AG04449 (cell line): ENCODE data around the gene DNAI4.

ENCODE experiments used
- CTCF ChIA-PET: fragments of 350-600 bp; formaldehyde crosslinking; extraction: SDS; loops from one replicate; lab custom pipeline; 2021; ENCODE audit warnings: antibody characterized with exemption; lab: Yijun Ruan, JAX
- POLR2A ChIA-PET: fragments of 400-600, 350-600 bp; formaldehyde crosslinking; extraction: SDS; loops from one replicate; lab custom pipeline; 2020; ENCODE audit warnings: antibody characterized with exemption, inconsistent platforms; lab: Yijun Ruan, JAX
- DNase-seq: peaks from one replicate; pipeline ENCODE4 v3.0.0-alpha.2; 2010; ENCODE audit warnings: low read depth, low spot score
- H3K4me3 ChIP-seq: 2 replicates; pipeline ENCODE4 v1.5.1; 2011; ENCODE audit warnings: low read depth, mild to moderate bottlenecking, control low read depth, low read length
- TF ChIP-seq, protein P1 (sequence below): IDR thresholded peaks from one replicate; pipeline ENCODE4 v1.5.1; 2011; ENCODE audit warnings: mild to moderate bottlenecking, moderate library complexity, low read length, control low read depth, inconsistent platforms; ENCODE audit not compliant: insufficient read depth; ENCODE audit errors: missing control alignments

DNAI4 gene

DNA sequence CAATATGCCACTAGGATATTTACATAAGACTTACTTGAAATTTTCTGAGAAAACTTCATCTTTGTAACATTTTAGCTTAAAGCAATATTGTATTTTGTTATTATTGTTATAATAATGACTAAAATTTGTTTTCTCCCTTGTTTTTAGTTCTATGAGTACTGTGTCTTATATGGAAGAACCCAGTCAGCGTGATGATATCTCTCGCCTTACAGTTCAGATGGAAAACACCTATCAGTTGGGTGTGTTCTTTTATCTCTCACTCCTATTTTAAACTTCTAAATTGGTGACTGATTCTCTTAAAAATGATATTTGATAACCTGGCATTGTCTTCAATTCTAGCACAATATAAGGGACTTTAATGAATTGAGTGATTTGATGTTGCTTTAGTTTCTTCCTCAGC, 154.4 kb downstream of the DNAI4 start:
- no peak for DNase-seq
- TF ChIP-seq, protein P1, sequence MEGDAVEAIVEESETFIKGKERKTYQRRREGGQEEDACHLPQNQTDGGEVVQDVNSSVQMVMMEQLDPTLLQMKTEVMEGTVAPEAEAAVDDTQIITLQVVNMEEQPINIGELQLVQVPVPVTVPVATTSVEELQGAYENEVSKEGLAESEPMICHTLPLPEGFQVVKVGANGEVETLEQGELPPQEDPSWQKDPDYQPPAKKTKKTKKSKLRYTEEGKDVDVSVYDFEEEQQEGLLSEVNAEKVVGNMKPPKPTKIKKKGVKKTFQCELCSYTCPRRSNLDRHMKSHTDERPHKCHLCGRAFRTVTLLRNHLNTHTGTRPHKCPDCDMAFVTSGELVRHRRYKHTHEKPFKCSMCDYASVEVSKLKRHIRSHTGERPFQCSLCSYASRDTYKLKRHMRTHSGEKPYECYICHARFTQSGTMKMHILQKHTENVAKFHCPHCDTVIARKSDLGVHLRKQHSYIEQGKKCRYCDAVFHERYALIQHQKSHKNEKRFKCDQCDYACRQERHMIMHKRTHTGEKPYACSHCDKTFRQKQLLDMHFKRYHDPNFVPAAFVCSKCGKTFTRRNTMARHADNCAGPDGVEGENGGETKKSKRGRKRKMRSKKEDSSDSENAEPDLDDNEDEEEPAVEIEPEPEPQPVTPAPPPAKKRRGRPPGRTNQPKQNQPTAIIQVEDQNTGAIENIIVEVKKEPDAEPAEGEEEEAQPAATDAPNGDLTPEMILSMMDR: no peak
- H3K4me3 ChIP-seq: no peak overlapping the region
- ChIA-PET CTCF (interaction anchor here (1.3 kb wide), 1 partner anchor 226 kb away, joined by 5 read pairs; no protein-coding TSS in a partner anchor), POLR2A (no interaction called here)

DNA sequence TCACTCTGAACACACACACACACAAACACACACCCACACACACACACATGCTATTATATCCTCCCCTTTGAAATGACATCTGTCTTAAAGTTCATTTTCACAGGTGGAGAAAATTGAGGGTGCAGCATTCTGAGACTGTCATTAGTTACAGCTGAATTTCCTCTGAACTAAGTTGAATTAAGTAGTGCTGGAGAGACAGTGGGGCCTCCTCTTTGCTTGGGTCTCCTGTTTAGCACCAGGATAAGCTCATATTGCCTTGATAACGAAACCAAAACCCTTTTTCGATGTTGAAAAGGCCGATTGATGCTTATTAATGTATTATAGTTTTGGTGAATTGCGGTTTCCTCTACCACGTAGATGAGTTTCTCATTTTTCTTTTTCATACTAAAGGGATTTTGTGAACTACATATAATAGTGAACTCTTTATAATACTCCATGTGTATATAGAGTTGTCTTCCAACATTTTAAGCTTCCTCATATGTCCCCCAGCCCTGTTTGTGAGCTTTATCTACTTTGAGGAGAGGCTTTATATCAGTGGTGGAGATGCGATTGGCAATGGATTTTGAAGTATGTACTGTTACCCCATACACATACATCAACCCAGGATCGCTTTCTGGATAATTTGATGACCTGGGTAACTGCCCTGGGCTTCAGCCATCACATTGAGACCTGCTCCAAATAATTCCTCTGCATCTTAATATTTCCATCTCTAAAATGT, 155.0 kb downstream of the DNAI4 start:
- CTCF ChIA-PET: interaction anchor here (0.9 to 1.3 kb wide), 2 partner anchors 226 to 442 kb away, joined by 3 to 5 read pairs; no protein-coding TSS in a partner anchor
- DNase-seq: no peak
- H3K4me3 ChIP-seq: no peak overlapping the region

DNA sequence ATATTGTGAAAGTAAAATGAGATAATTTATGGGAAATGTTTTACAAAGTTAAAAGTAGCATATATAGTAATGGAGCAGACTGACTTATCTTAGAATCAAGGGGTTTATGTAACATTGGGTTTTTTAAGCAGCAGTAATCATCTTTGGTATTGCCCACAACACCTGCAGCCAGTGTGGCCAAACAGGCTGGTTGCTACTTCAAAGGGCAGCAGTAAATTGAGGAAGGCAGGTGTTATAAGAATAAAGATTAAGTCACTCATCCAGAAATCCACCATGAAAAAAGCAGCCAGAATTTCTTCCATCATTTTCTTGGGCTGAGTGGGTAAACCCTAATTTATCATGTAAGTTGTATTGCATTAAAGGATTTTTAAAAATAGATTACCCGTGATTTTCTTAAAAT, 155.7 kb downstream of the DNAI4 start:
- H3K4me3 ChIP-seq: no peak overlapping the region
- TF ChIP-seq, protein P1: no peak
- ChIA-PET POLR2A (no interaction called here), CTCF (interaction anchor here (0.9 to 8.7 kb wide), 3 partner anchors 227 to 443 kb away, joined by 3 to 164 read pairs (median 5); no protein-coding TSS in a partner anchor)
- no peak for DNase-seq

More for the DNA sequence above, 155.0 kb downstream of the DNAI4 start:
- POLR2A ChIA-PET: no interaction called here
- TF ChIP-seq, protein P1: no peak

DNA sequence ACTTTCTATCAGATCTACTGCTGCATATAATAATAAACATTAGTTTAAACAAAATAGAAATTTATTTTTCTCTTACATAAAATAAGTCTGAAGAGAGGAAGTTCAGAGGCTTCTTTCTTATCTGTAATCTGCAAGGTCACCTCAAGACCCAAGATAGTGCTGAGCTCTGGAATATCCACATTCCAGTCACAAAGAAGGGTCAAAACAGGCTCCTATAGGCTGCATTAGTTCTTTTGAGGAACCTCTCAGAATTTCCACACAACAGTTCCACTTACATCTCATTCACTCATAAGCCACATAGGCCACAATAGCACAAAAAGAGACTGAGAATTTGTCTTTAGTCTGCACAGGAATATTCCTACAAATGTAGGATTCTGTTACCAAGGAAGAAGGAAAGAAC, 157.0 kb downstream of the DNAI4 start:
- H3K4me3 ChIP-seq: no peak overlapping the region
- POLR2A ChIA-PET: no interaction called here
- TF ChIP-seq, protein P1: no peak
- no peak for DNase-seq
- CTCF ChIA-PET: interaction anchor here (1.1 to 8.7 kb wide), 2 partner anchors 380 to 444 kb away, joined by 3 to 164 read pairs; no protein-coding TSS in a partner anchor

DNA sequence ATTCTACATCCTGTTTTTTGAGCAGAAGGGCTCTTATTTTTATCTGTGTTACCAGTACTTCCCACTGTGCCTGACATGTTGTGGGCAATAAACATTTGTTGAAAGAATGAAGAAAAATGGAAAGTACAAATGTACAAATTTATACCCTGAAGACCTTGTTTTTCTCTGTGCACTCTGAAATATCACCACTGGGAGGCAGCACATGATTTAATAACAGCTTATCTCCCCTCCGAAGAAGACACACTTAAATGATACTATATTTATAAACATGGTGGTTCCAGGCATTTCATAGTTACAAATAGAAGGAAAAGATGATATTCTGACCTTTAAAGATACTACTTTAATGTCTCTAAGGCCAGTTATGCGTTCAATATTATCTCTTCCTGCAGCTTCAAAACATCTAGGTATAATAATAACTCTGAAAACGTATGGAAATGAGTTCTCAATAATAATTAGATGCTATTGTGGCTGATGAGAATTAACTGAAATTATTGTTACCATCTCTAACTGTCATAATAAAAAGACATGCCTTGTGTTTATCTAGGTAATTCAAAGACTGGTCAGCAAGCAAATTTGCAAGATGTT, 159.6 kb downstream of the DNAI4 start:
- TF ChIP-seq, protein P1: peak; percentile 50
- DNase-seq: peak; percentile 10
- CTCF ChIA-PET: interaction anchor here (0.8 to 8.7 kb wide), 19 partner anchors 12 to 735 kb away, joined by 3 to 164 read pairs (median 4); partner anchors contain the start of genes DNAI4 and MIER1
- POLR2A ChIA-PET: no interaction called here
- H3K4me3 ChIP-seq: no peak overlapping the region
